K562 (cell line): ENCODE data around the gene ZNF462. TPM values are rescaled to one million over a fixed set of nuclear protein-coding genes. Genes with fewer than 3 reads are reported as not detected.

Experiments used
- ATAC-seq: fragments of 200-7000 bp; cut with Tn5 transposase; 3 replicates; pipeline ENCODE4 v1.9.1; 2020; ENCODE audit warnings: moderate library complexity
- BruUV-seq: library from RNA; stranded (reverse); fragments of 400-500 nt; replicated peaks from 2 replicates; lab custom pipeline; 2021; lab: Mats Ljungman, UMichigan
- CTCF ChIA-PET: fragments of 300-600 bp; formaldehyde crosslinking; extraction: SDS; loops from one replicate; lab custom pipeline; 2021; ENCODE audit warnings: low intra/inter-chr PET ratio; lab: Yijun Ruan, JAX
- POLR2A ChIA-PET: fragments of 300-600, 350-650 bp; sonication (Branson Sonifier 250); formaldehyde crosslinking; extraction: SDS; loops from one replicate; lab custom pipeline; 2021; ENCODE audit warnings: antibody characterized with exemption, inconsistent platforms; lab: Yijun Ruan, JAX
- DNase-seq, 4 experiments: peaks; one replicate each; pipeline versions ENCODE4 v3.0.0 to v3.0.0-alpha.2; 2011 to 2018; ENCODE audit warnings: low spot score in 3 of 4, mixed read lengths in 3 of 4; ENCODE audit errors: extremely low read depth in 1 of 4
- FAIRE-seq: peaks from 2 replicates; lab custom pipeline; 2011; peaks lifted over from hg19 to GRCh38; lab: Jason Lieb, UNC
- H2AFZ ChIP-seq: 2 replicates; pipeline ENCODE4 v1.6.0; 2011; ENCODE audit warnings: low read depth, low read length, control low read depth, inconsistent platforms
- H3K27ac ChIP-seq: fragments of 200-600 bp; 3 replicates; pipeline ENCODE4 v1.8.0; 2011; ENCODE audit warnings: low read depth, mild to moderate bottlenecking, control low read depth, inconsistent platforms, low read length, moderate library complexity, mixed read lengths; ENCODE audit errors: extremely low read depth
- H3K27me3 ChIP-seq, 2 experiments: fragments of 300-600 bp in 1 of 2; 2 replicates in 1 of 2; 3 replicates in 1 of 2; pipeline versions ENCODE4 v1.6.0 to v1.8.0; 2011; ENCODE audit warnings: inconsistent platforms in 2 of 2, low read length in 2 of 2, mild to moderate bottlenecking in 1 of 2, mixed read lengths in 1 of 2, moderate library complexity in 1 of 2; ENCODE audit not compliant: control insufficient read depth in 2 of 2, insufficient read depth in 2 of 2
- H3K36me3 ChIP-seq: fragments of 300-600 bp; 3 replicates; pipeline ENCODE4 v1.8.0; 2011; ENCODE audit warnings: mild to moderate bottlenecking, low read length, inconsistent platforms; ENCODE audit not compliant: control insufficient read depth, insufficient read depth
- H3K4me1 ChIP-seq, 2 experiments: fragments of 200-600 bp in 1 of 2; replicated peaks in 1 of 2; 2 replicates in 1 of 2; 3 replicates in 1 of 2; pipeline versions ENCODE4 v1.5.1 to v1.8.0; 2011; ENCODE audit warnings: inconsistent platforms in 2 of 2, low read length in 2 of 2, mild to moderate bottlenecking in 1 of 2, mixed read lengths in 1 of 2, moderate library complexity in 1 of 2; ENCODE audit not compliant: control insufficient read depth in 2 of 2, insufficient read depth in 2 of 2
- H3K4me2 ChIP-seq: 2 replicates; pipeline ENCODE4 v1.6.1; 2011; ENCODE audit warnings: low read length, control low read depth, inconsistent platforms, mixed read lengths; ENCODE audit not compliant: insufficient read depth
- H3K4me3 ChIP-seq: fragments of 200-600 bp; sonication (generic), shearing (Covaris generic); 2 replicates; pipeline ENCODE4 v1.5.1; 2016; ENCODE audit warnings: control low read depth, inconsistent platforms
- H3K79me2 ChIP-seq: fragments of 200-600 bp; 3 replicates; pipeline ENCODE4 v1.8.0; 2011; ENCODE audit warnings: low read length, inconsistent platforms; ENCODE audit not compliant: control insufficient read depth, insufficient read depth
- H3K9ac ChIP-seq, 2 experiments: 2 replicates each; pipeline versions ENCODE4 v1.6.0 to v1.6.1; 2011; ENCODE audit warnings: low read depth in 2 of 2, low read length in 2 of 2, control low read depth in 1 of 2, inconsistent platforms in 1 of 2, mild to moderate bottlenecking in 1 of 2, mixed read lengths in 1 of 2; ENCODE audit not compliant: insufficient read depth in 1 of 2
- H3K9me1 ChIP-seq: one replicate; pipeline ENCODE4 v1.6.0; 2011; ENCODE audit warnings: inconsistent platforms, mild to moderate bottlenecking, low read length, moderate library complexity; ENCODE audit not compliant: control insufficient read depth, insufficient read depth
- H3K9me3 ChIP-seq: replicated peaks from 2 replicates; pipeline ENCODE4 v1.5.1; 2011; ENCODE audit warnings: low read depth, low read length, inconsistent platforms; ENCODE audit not compliant: control insufficient read depth, insufficient read depth
- H4K20me1 ChIP-seq: replicated peaks from 2 replicates; pipeline ENCODE4 v1.6.1; 2011; ENCODE audit warnings: low read length, inconsistent platforms, mixed read lengths; ENCODE audit not compliant: control insufficient read depth, insufficient read depth
- DDX20 ChIP-seq: fragments of 450-650 bp; IDR thresholded peaks from 2 replicates; pipeline ENCODE4 v1.6.1; 2016; ENCODE audit warnings: missing genetic modification characterization, low read depth, mild to moderate bottlenecking, missing compliant biosample characterization, moderate library complexity
- GABPB1 ChIP-seq: sonication (generic); formaldehyde crosslinking; IDR thresholded peaks from 2 replicates; pipeline ENCODE4 v1.8.0; 2022; ENCODE audit warnings: mild to moderate bottlenecking, missing genetic modification reagents
- HDAC3 ChIP-seq: fragments of 450-650 bp; IDR thresholded peaks from 2 replicates; pipeline ENCODE4 v1.6.1; 2018; ENCODE audit warnings: borderline replicate concordance, mild to moderate bottlenecking, moderate library complexity; ENCODE audit not compliant: partially characterized antibody
- MLX ChIP-seq, 2 experiments: fragments of 450-650 bp in 1 of 2; sonication (generic) in 1 of 2; formaldehyde crosslinking; conservative IDR thresholded peaks; 2 replicates each; pipeline versions ENCODE4 v1.4.0 to v1.8.1; 2020 to 2022; ENCODE audit warnings: mild to moderate bottlenecking in 1 of 2, missing genetic modification reagents in 1 of 2
- MTA3 ChIP-seq: fragments of 450-650 bp; formaldehyde crosslinking; IDR thresholded peaks from 2 replicates; pipeline ENCODE4 v1.6.1; 2017; ENCODE audit warnings: mild to moderate bottlenecking, borderline replicate concordance
- RBBP5 ChIP-seq: fragments of 200-600 bp; sonication (generic); IDR thresholded peaks from 2 replicates; pipeline ENCODE4 v1.6.1; 2012; ENCODE audit warnings: borderline replicate concordance, mild to moderate bottlenecking, low read length, control low read depth, inconsistent platforms; ENCODE audit not compliant: insufficient read depth, poor library complexity, severe bottlenecking
- RBM22 ChIP-seq: fragments of 200-400 bp; formaldehyde crosslinking; IDR thresholded peaks from 2 replicates; pipeline ENCODE4 v1.6.1; 2018; ENCODE audit warnings: low read length, low read depth; ENCODE audit not compliant: poor library complexity, severe bottlenecking
- RNF2 ChIP-seq: sonication (generic); IDR thresholded peaks from 2 replicates; pipeline ENCODE4 v1.6.1; 2016
- SAFB ChIP-seq: fragments of 200-400 bp; formaldehyde crosslinking; IDR thresholded peaks from 2 replicates; pipeline ENCODE4 v1.6.1; 2017; ENCODE audit warnings: low read depth, low read length, borderline replicate concordance
- STAT6 ChIP-seq: sonication (generic); formaldehyde crosslinking; IDR thresholded peaks from 2 replicates; pipeline ENCODE4 v1.8.1; 2023; ENCODE audit warnings: mild to moderate bottlenecking, missing genetic modification reagents
- ZBTB26 ChIP-seq: fragments of 450-650 bp; formaldehyde crosslinking; IDR thresholded peaks from 2 replicates; pipeline ENCODE4 v1.4.0; 2022; ENCODE audit warnings: missing genetic modification characterization
- ZC3H4 ChIP-seq: sonication (generic); formaldehyde crosslinking; IDR thresholded peaks from 2 replicates; pipeline ENCODE4 v1.9.0; 2021; ENCODE audit warnings: missing genetic modification reagents, borderline replicate concordance
- ZNF263 ChIP-seq: sonication (generic); formaldehyde crosslinking; IDR thresholded peaks from 2 replicates; pipeline ENCODE4 v1.8.0; 2022; ENCODE audit warnings: mild to moderate bottlenecking, missing genetic modification reagents, borderline replicate concordance
- ZNF316 ChIP-seq: fragments of 450-650 bp; IDR thresholded peaks from 2 replicates; pipeline ENCODE4 v1.6.1; 2016
- ZNF384 ChIP-seq: IDR thresholded peaks from 2 replicates; pipeline ENCODE4 v1.6.1; 2012; ENCODE audit warnings: low read depth, low read length, improper control_type of control experiment
- ZNF766 ChIP-seq: fragments of 200-800 bp; sonication (Bioruptor generic); conservative IDR thresholded peaks from 2 replicates; pipeline ENCODE4 v1.6.1; 2016; ENCODE audit warnings: missing genetic modification characterization, missing compliant biosample characterization
- WGBS: fragments of 100-300 bp; shearing (Covaris generic); methylation state at CpG from one replicate; pipeline ENCODE4 v1.1.6; 2016; ENCODE audit warnings: low coverage, mixed read lengths; ENCODE audit not compliant: insufficient coverage; ENCODE audit errors: missing lambda C conversion rate; 5-methylcytosine and 5-hydroxymethylcytosine counted together
- in situ Hi-C: fragments of 300-500 bp; cut with MboI; formaldehyde crosslinking; loops from 4 replicates; pipeline ENCODE4 v1.15.0; 2018; ENCODE audit warnings: inconsistent platforms, mixed read lengths
- intact Hi-C: fragments of 100-400 bp; cut with micrococcal nuclease; formaldehyde crosslinking; loops from 2 replicates; pipeline ENCODE4 v1.14.2; 2022
- polyA plus RNA-seq, 8 experiments: library from polyadenylated mRNA; depleted of rRNA in 4 of 8; stranded (reverse) in 5 of 8; unstranded in 3 of 8; fragments of >200 nt; fragmentation: Nextera tagmentation in 2 of 8; fragmentation: Illumina TruSeq in 1 of 8; extraction: Ambion mirVana in 2 of 8; extraction: Trizol in 1 of 8; gene quantifications; 2 replicates each; pipeline versions ENCODE4 v1.2.1 to v1.2.3, GENCODE V29; 2011 to 2014; ENCODE audit warnings: inconsistent platforms in 1 of 8, missing spikeins in 1 of 8
- total RNA-seq, 7 experiments: library from RNA; depleted of rRNA in 6 of 7; stranded (reverse); fragments of >200 nt in 6 of 7; fragmentation: Illumina TruSeq in 2 of 7; extraction: Trizol in 2 of 7; gene quantifications; 2 replicates each; pipeline versions ENCODE4 v1.2.1 to v1.2.3, GENCODE V29; 2011 to 2021; ENCODE audit warnings: low replicate concordance in 1 of 7

Gene ZNF462
- total and polyA plus RNA-seq, 9 of the 15 experiments (the other 6 are each of a cell fraction or from before 2014, with no cell fraction given), result 0.20 TPM; not detected in 8

- no peak for TF ChIP-seq ZNF263 (CRISPR knock-in tag)
Measured at GRCh38 chr9:106920091-106920490, 57.1 kb downstream of the ZNF462 start (continued).

- H3K4me1 ChIP-seq, result no peaks in the 10 kb centered on the region
- no peaks in the 10 kb centered on the region for H3K9me3 ChIP-seq
- H3K4me3 ChIP-seq, result no peak overlapping the region
- H3K9me1 ChIP-seq, result no peaks in the 10 kb centered on the region
- H3K79me2 ChIP-seq, result no peaks in the 10 kb centered on the region
- in situ Hi-C loops (no loop called here), intact Hi-C loops (no loop called here)
- FAIRE-seq (no peak), DNase-seq (no peak), ATAC-seq (no peak)
- no peaks in the 10 kb centered on the region for H3K27me3 ChIP-seq
- WGBS, result 0% methylated on average over 4 of the region's 4 CpGs
- H3K4me2 ChIP-seq, result no peak overlapping the region
- BruUV-seq, result no TSS peak
- POLR2A ChIA-PET, result no interaction called here
- no peaks in the 10 kb centered on the region for H4K20me1 ChIP-seq
- no peaks in the 10 kb centered on the region for H3K36me3 ChIP-seq
- peak overlapping the region; percentile 49; the same call in 1 of the 3 replicates for H3K27ac ChIP-seq
- CTCF ChIA-PET, result no interaction called here
- H2AFZ ChIP-seq, result 0 out of 2 replicates have a peak overlapping the region, but pooled peaks have one; percentile 26
- no peak for TF ChIP-seq RBBP5
- TF ChIP-seq MLX (CRISPR knock-in tag; conservative IDR thresholded peaks at IDR 0.05), result no peak
- TF ChIP-seq ZNF384, result no peak
- TF ChIP-seq ZNF766, result no peak
- TF ChIP-seq ZBTB26 (CRISPR knock-in tag), result no peak
- TF ChIP-seq SAFB, result no peak
- TF ChIP-seq HDAC3, result no peak
- TF ChIP-seq ZNF316, result no peak
- TF ChIP-seq RNF2, result no peak
- TF ChIP-seq ZC3H4 (CRISPR knock-in tag), result no peak
- TF ChIP-seq DDX20, result no peak
- no peak for TF ChIP-seq RBM22
- no peak for TF ChIP-seq STAT6 (CRISPR knock-in tag)
- no peak for TF ChIP-seq MTA3
- TF ChIP-seq GABPB1 (CRISPR knock-in tag), result no peak
- H3K9ac ChIP-seq, result no peak overlapping the region
Measured at GRCh38 chr9:106920701-106921283, 57.8 kb downstream of the ZNF462 start.
